ENCODE measurements around the gene TNFRSF17.

Gene TNFRSF17

DNA sequence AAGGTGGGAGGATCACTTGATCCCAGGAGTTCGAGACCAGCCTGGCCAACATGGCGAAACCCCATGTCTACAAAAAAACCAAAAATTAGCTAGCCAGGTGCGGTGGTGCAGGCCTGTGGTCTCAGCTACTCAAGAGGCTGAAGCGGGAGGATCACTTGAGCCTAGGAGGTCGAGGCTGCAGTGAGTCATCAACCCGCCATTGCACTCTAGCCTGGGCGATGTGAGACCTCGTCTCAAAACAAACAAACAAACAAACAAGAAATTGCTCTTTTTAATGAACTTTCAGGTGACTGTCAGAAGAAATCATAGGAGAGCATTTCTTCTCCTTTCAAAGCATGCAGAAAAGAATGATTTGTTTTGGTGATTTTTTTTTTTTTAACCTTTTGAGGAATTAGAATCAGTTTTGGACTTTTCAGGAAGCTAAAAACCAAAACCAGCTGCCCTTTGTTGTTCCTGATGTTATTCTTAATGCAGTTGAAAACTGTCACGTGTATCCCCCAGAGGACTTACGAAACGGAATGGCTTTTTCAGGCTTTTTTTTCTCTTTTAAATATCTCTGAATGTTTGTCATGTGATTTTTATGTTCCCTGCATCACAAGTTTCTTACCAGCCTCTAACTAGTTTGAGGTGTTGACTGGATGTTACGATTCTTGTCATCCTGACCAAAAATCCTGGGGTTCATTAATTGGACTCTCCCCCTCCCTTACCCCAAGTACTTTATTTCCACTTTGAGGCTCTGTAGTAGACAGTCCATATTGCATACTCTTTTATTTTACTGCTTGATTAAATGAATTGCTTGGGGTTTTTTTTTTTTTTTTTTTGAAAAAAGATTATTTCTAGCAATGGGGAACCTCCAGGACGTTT is 45.6 kb downstream of the TNFRSF17 start:
- H3K27ac ChIP-seq (ENCODE audit: low read length): no peak overlapping the region
- H2AFZ ChIP-seq (ENCODE audit: low read depth, low read length): no peak overlapping the region
- H4K20me1 ChIP-seq (ENCODE audit: insufficient read depth, low read length): no peaks in the 10 kb centered on the region
- H3K79me2 ChIP-seq (ENCODE audit: insufficient read depth, low read length): no peaks in the 10 kb centered on the region
- ATAC-seq (ENCODE audit: insufficient read depth, low read depth): no peak
- no peak overlapping the region for H3K4me3 ChIP-seq (ENCODE audit: low read depth in 1 of 2, low read length in 2 of 2)
- TF ChIP-seq, protein P1, sequence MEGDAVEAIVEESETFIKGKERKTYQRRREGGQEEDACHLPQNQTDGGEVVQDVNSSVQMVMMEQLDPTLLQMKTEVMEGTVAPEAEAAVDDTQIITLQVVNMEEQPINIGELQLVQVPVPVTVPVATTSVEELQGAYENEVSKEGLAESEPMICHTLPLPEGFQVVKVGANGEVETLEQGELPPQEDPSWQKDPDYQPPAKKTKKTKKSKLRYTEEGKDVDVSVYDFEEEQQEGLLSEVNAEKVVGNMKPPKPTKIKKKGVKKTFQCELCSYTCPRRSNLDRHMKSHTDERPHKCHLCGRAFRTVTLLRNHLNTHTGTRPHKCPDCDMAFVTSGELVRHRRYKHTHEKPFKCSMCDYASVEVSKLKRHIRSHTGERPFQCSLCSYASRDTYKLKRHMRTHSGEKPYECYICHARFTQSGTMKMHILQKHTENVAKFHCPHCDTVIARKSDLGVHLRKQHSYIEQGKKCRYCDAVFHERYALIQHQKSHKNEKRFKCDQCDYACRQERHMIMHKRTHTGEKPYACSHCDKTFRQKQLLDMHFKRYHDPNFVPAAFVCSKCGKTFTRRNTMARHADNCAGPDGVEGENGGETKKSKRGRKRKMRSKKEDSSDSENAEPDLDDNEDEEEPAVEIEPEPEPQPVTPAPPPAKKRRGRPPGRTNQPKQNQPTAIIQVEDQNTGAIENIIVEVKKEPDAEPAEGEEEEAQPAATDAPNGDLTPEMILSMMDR (IDR thresholded peaks at IDR 0.05; ENCODE audit: borderline replicate concordance, extremely low read depth, low read length, poor library complexity, severe bottlenecking): no peak
- TF ChIP-seq EZH2 (IDR thresholded peaks at IDR 0.05; ENCODE audit: borderline replicate concordance, low read depth, low read length, severe bottlenecking): no peak
- no peaks in the 10 kb centered on the region for H3K9me3 ChIP-seq (ENCODE audit: insufficient read depth, low read length, severe bottlenecking)
- H3K36me3 ChIP-seq (ENCODE audit: insufficient read depth, low read length): no peaks in the 10 kb centered on the region
- DNase-seq: no peak
- H3K27me3 ChIP-seq (ENCODE audit: insufficient read depth, low read length, poor library complexity): no peaks in the 10 kb centered on the region
- no peak overlapping the region for H3K4me2 ChIP-seq (ENCODE audit: insufficient read depth, low read length)
- H3K9ac ChIP-seq (ENCODE audit: low read depth, low read length): no peak overlapping the region
- H3K4me1 ChIP-seq (ENCODE audit: insufficient read depth, low read length): no peaks in the 10 kb centered on the region

DNA sequence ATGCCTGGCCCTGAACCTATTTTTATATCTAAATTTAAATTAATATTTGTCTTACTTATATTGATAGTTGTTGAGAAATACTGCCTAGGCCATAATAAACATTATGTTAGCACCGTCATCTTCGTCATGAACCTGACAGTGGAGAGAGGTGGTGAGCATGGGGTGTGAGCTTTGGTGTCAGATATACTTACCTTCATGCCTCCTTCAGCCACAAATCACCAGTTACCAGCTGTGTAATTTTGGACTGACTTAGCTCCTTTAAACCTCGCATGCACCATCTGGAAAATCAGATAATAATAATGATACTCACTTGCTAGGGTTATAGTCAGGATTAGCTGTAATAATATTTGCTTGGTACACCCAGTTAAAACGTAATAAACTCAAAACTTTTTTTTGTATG is 46.6 kb downstream of the TNFRSF17 start:
- DNase-seq (no peak), ATAC-seq (ENCODE audit: insufficient read depth, low read depth) (no peak)
- Histone ChIP-seq H3K27me3 (ENCODE audit: insufficient read depth, low read length, poor library complexity) (no peaks in the 10 kb centered on the region), H3K9me3 (ENCODE audit: insufficient read depth, low read length, severe bottlenecking) (no peaks in the 10 kb centered on the region), H3K27ac (ENCODE audit: low read length) (no peak overlapping the region), H3K4me2 (ENCODE audit: insufficient read depth, low read length) (no peak overlapping the region), H3K9ac (ENCODE audit: low read depth, low read length) (no peak overlapping the region), H2AFZ (ENCODE audit: low read depth, low read length) (no peak overlapping the region), H3K79me2 (ENCODE audit: insufficient read depth, low read length) (no peaks in the 10 kb centered on the region), H3K36me3 (ENCODE audit: insufficient read depth, low read length) (no peaks in the 10 kb centered on the region), H4K20me1 (ENCODE audit: insufficient read depth, low read length) (no peaks in the 10 kb centered on the region), H3K4me1 (ENCODE audit: insufficient read depth, low read length) (no peaks in the 10 kb centered on the region), H3K4me3 (ENCODE audit: low read depth in 1 of 2, low read length in 2 of 2) (no peak overlapping the region)
- no peak for TF ChIP-seq EZH2 (IDR thresholded peaks at IDR 0.05; ENCODE audit: borderline replicate concordance, low read depth, low read length, severe bottlenecking)
- TF ChIP-seq, protein P1 (IDR thresholded peaks at IDR 0.05; ENCODE audit: borderline replicate concordance, extremely low read depth, low read length, poor library complexity, severe bottlenecking): no peak

DNA sequence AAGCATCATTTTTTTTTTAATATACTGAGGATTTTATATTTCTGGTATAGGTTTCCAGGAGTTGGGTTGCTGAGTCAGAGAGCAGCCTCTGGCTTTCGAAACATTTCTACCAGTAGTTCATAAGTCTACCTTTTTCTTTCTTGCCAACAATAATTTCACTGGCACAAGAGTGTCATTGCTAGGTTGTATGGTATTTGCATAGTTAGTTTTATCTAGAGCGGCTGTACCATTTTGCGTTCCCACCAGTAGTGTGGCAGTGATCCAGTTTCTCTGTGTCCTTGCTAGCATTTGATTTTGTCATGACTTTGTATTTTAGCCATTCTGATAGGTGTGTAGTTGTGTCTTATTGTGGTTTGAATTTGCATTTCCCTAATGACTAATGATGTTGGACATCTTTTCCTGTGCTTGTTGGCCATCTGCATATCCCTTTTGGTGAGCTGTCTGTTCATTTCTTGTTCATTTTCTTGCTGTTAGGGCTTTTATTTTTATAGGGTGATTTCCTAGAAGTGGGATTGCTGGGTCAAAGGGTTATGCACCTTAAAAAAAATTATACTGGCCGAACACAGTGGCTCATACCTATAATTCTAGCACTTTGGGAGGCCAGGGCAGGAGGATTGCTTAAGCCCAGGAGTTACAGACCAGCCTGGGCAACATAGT is 51.4 kb downstream of the TNFRSF17 start:
- H3K9ac ChIP-seq (ENCODE audit: low read depth, low read length): no peak overlapping the region
- no peak overlapping the region for H3K4me3 ChIP-seq (ENCODE audit: low read depth in 1 of 2, low read length in 2 of 2)
- H4K20me1 ChIP-seq (ENCODE audit: insufficient read depth, low read length): no peaks in the 10 kb centered on the region
- no peak overlapping the region for H3K4me2 ChIP-seq (ENCODE audit: insufficient read depth, low read length)
- no peaks in the 10 kb centered on the region for H3K27me3 ChIP-seq (ENCODE audit: insufficient read depth, low read length, poor library complexity)
- no peak for TF ChIP-seq EZH2 (IDR thresholded peaks at IDR 0.05; ENCODE audit: borderline replicate concordance, low read depth, low read length, severe bottlenecking)
- TF ChIP-seq, protein P1 (IDR thresholded peaks at IDR 0.05; ENCODE audit: borderline replicate concordance, extremely low read depth, low read length, poor library complexity, severe bottlenecking): no peak
- DNase-seq (no peak), ATAC-seq (ENCODE audit: insufficient read depth, low read depth) (no peak)
- H3K79me2 ChIP-seq (ENCODE audit: insufficient read depth, low read length): no peaks in the 10 kb centered on the region
- H3K4me1 ChIP-seq (ENCODE audit: insufficient read depth, low read length): no peaks in the 10 kb centered on the region
- no peak overlapping the region for H2AFZ ChIP-seq (ENCODE audit: low read depth, low read length)
- no peak overlapping the region for H3K27ac ChIP-seq (ENCODE audit: low read length)
- H3K36me3 ChIP-seq (ENCODE audit: insufficient read depth, low read length): no peaks in the 10 kb centered on the region
- H3K9me3 ChIP-seq (ENCODE audit: insufficient read depth, low read length, severe bottlenecking): no peaks in the 10 kb centered on the region
